Aorta (tissue), 5 donors: ENCODE results near the gene BCORL1. TPM values are rescaled to one million over a fixed set of nuclear protein-coding genes. Genes with fewer than 3 reads are reported as not detected.

Experiments
- ATAC-seq: fragments of 200-7000 bp; cut with Tn5 transposase; one replicate; pipeline ENCODE4 v1.9.1; 2022; ENCODE audit warnings: moderate library complexity; ENCODE audit not compliant: low FRiP score
- DNase-seq, 2 donors: peaks; one replicate each; pipeline ENCODE4 v3.0.0-alpha.2; 2020
- H3K27ac ChIP-seq, 2 donors: one replicate each; pipeline ENCODE4 v1.5.1; 2013; ENCODE audit warnings: low read length in 2 of 2, mild to moderate bottlenecking in 2 of 2, moderate library complexity in 2 of 2, control low read depth in 1 of 2, inconsistent platforms in 1 of 2, low read depth in 1 of 2
- H3K27me3 ChIP-seq, 2 donors: one replicate each; pipeline ENCODE4 v1.6.1; 2013; ENCODE audit warnings: control low read depth in 1 of 2, low read length in 1 of 2, mild to moderate bottlenecking in 1 of 2, moderate library complexity in 1 of 2; ENCODE audit not compliant: insufficient read depth in 2 of 2, control insufficient read depth in 1 of 2
- H3K36me3 ChIP-seq, 2 donors: one replicate each; pipeline ENCODE4 v1.6.1; 2013; ENCODE audit warnings: control low read depth in 1 of 2, low read length in 1 of 2, mild to moderate bottlenecking in 1 of 2; ENCODE audit not compliant: insufficient read depth in 2 of 2, control insufficient read depth in 1 of 2
- H3K4me1 ChIP-seq, 2 donors: one replicate each; pipeline ENCODE4 v1.6.1; 2013; ENCODE audit warnings: low read length in 2 of 2, control low read depth in 1 of 2, mild to moderate bottlenecking in 1 of 2, moderate library complexity in 1 of 2; ENCODE audit not compliant: insufficient read depth in 2 of 2, control insufficient read depth in 1 of 2
- H3K4me3 ChIP-seq, 2 donors: one replicate each; pipeline ENCODE4 v1.5.1; 2013; ENCODE audit warnings: low read length in 2 of 2, control low read depth in 1 of 2, mild to moderate bottlenecking in 1 of 2
- H3K9me3 ChIP-seq: one replicate; pipeline ENCODE4 v1.6.1; 2013; ENCODE audit warnings: mild to moderate bottlenecking, low read length; ENCODE audit not compliant: control insufficient read depth
- WGBS, 2 donors: extraction: QIAGEN DNeasy Blood & Tissue Kit; methylation state at CpG; one replicate each; pipeline ENCODE4 v1.1.7; 2013; 5-methylcytosine and 5-hydroxymethylcytosine counted together
- intact Hi-C, 2 donors: fragments of 100-400 bp; cut with DNase I; formaldehyde crosslinking; loops; one replicate each; pipeline versions ENCODE4 v1.14.2 to v1.15.0; 2022
- polyA plus RNA-seq, 2 donors: library from polyadenylated mRNA; stranded (reverse); fragments of 200-250 nt; gene quantifications; one replicate each; pipeline ENCODE4 v1.2.3, GENCODE V29; 2013
- total RNA-seq, 2 donors: library from RNA; stranded (reverse); fragmentation: NEBNext Ultra II Directional; extraction: Animal tissue kit (Norgen Biotek cat#: 25700); gene quantifications; one replicate each; pipeline ENCODE4 v1.2.1, GENCODE V29; 2021
- donor health status: healthy with polysubstance abuse.
- donor health status: Bipolar disorder and iron deficiency.
- donor health status: DM: no; HTN: no; CAD: no.
- donor health status: DM: no; HTN: no; CAD: no.
- donor health status: DM: yes; HTN: yes; CAD: no.

The BCORL1 gene
- total and polyA plus RNA-seq, 4 donors: 2.6 to 26.9 (median 13.2) TPM

DNA sequence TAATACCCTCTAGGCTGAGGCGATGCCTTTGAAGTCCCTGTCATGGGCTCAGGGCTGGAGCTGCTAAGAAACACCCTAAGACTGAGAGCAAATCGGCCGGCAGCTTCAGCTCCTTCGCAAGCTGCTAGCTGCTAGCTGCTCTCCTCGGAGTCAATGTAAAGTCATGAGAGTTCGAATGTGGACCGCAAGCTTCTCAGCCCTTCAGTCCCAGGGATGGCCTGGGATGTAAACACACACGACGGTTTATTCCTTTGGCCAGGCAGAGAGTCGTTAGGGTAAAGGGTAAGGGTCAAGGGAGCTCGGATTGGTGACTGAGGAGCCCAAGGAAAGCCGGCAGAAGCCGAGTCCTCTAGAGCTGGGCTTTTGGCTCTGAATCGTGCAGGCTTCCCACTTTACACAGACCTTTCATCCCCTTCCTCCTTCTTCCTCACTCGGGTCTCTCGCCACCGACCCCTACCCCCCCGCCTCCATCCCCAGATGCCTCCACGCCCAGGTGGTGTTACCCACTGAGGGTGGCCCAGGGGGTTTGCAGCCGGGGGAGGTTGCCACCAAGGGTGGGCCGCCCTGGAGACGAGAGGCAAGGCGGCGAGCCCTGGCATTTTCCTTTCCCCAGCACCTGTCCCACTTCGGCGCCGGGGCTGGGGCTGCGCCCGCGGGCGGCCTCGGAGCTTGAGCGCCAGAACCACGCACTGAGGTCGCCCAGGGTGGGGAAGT is 3.1 kb upstream of the BCORL1 start:
- H3K36me3 ChIP-seq: no peaks in the 10 kb centered on the region
- no peaks in the 10 kb centered on the region for H3K9me3 ChIP-seq
- DNase-seq (no peak), ATAC-seq (no peak)
- peak overlapping the region; percentile 24 to 91 for H3K4me3 ChIP-seq
- WGBS, 2 donors: 7 to 44% methylated on average over 32 to 35 of the region's 35 CpGs
- intact Hi-C loops: no loop called here
- peak overlapping the region in 1 of 2 donors; percentile 45 for H3K27ac ChIP-seq
- no peaks in the 10 kb centered on the region for H3K4me1 ChIP-seq
- no peaks in the 10 kb centered on the region for H3K27me3 ChIP-seq

DNA sequence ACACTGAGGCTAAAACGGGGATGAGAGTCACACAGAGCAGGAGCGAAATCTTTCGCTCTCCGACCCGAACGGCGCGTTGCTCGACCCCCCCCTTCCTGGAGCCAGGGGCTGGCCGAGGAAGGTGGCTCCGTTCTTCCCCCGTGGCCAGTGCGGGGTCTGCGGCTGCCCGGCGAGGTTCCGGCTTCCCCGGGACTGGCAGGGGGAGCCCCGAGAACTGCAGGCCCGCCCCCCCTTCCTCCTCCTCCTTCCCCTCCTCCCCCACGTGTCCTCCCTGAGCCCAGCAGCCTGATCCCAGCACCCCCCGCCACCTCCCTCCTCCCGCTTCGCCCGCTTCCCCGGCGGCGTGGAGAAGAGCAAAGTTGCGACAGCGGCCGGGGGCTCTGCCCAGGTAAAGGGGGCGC is 2.4 kb upstream of the BCORL1 start:
- Histone ChIP-seq H3K9me3 (no peaks in the 10 kb centered on the region), H3K27ac (peak overlapping the region in 1 of 2 donors; percentile 30), H3K27me3 (no peaks in the 10 kb centered on the region), H3K4me1 (no peaks in the 10 kb centered on the region), H3K36me3 (no peaks in the 10 kb centered on the region), H3K4me3 (peak overlapping the region; percentile 24 to 91)
- ATAC-seq: no peak
- intact Hi-C loops: loop anchor here in 1 of 2 donors (5.0 kb wide), 1 partner anchor 48 kb away; no protein-coding TSS in a partner anchor
- 1 to 50% methylated on average over 13 to 31 of the region's 32 CpGs for WGBS, 2 donors
- DNase-seq: peak in 1 of 2 donors; percentile 54

DNA sequence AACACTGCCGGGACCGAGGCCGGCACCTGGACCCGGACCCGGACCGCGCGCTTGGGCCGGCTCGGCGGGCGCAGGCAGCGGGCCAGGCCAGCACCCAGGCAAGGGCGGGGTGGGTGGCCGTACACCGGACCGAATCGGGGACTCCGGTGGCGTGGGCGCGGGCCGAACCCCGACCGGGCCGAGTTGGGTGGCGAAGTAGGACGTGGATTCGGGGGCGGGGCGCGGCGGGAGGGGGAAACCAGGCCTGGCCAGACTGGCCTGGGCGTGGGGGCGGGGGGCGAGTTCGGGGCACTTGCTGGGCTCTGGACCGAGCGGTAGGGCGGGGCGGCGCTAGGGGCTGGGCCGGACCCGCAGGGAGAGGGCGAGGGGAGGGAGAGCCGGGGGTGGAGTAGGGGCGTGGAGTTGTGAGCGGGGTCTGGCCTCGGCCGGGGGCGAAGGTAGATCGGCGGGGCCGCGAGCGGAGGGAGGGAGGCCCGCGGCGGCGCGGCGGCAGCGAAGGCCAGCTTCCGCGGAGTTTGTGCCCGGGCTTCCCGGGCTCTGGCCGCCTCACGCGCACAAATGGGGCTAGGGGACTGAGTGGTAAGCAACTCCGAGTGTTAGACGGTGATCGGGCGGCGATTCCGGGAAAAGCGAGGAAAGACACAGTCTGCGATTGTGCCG is 1.8 kb upstream of the BCORL1 start:
- no peaks in the 10 kb centered on the region for H3K27me3 ChIP-seq
- DNase-seq: peak; percentile 74 to 85
- no peaks in the 10 kb centered on the region for H3K9me3 ChIP-seq
- peak overlapping the region; percentile 24 to 91 for H3K4me3 ChIP-seq
- WGBS, 2 donors: 1 to 38% methylated on average over 75 to 79 of the region's 79 CpGs
- ATAC-seq: peak; percentile 68
- no peak overlapping the region for H3K27ac ChIP-seq
- H3K36me3 ChIP-seq: no peaks in the 10 kb centered on the region
- no peaks in the 10 kb centered on the region for H3K4me1 ChIP-seq
- intact Hi-C loops: loop anchor here in 1 of 2 donors (5.0 kb wide), 1 partner anchor 48 kb away; no protein-coding TSS in a partner anchor

DNA sequence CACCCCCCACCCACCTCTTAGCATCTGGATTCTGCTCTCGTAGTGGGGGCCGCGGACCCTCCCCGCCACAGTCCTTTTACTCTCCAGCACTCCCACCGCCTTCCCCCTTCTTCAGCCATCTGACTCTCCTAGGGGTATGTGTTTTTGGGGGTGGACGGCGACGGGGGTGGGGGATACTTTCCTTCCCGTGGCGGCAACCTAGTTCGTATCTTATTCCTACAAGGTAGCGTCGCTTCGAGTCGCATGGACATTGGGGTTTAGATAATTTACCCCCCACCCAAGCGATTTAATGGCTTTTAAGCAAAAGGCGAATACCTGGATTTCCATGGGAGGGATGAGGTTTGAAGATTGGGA is 1.3 kb upstream of the BCORL1 start:
- Histone ChIP-seq H3K4me1 (no peaks in the 10 kb centered on the region), H3K4me3 (peak overlapping the region; percentile 24 to 91), H3K36me3 (no peaks in the 10 kb centered on the region), H3K9me3 (no peaks in the 10 kb centered on the region), H3K27ac (no peak overlapping the region), H3K27me3 (no peaks in the 10 kb centered on the region)
- WGBS, 2 donors: 1 to 33% methylated on average over 17 of the region's 17 CpGs
- no peak for DNase-seq
- no peak for ATAC-seq
- intact Hi-C loops: loop anchor here in 1 of 2 donors (5.0 kb wide), 1 partner anchor 49 kb away; no protein-coding TSS in a partner anchor

DNA sequence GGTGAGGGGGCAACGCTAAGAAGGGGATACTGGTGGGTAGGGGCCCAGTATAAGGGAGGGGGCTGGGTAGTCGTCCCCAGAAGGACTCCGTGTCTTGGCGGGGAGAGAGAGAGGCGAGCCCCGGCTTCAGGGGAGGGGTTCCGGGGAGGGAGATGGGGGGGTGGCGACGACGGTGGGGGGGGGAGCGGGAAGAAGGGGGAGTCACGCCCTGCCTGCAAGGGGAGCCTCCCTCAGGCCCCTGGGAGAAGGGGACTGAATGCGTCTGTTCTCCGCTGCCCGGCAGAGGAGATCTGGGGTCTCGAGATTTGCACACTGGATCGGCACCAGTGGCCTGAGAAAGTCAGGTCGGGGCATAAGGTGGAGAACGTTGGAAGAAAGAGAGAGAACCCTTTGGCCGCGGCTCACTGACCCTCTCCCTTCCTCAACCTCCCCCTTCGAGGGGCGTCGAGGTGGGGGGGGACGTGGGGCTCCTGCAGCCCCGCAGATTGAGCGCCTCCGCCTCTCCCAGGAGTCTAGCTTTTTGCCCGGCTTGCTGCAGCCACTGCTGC is 609 bp upstream of the BCORL1 start:
- WGBS, 2 donors: 0 to 34% methylated on average over 23 to 27 of the region's 29 CpGs
- no peak for DNase-seq
- no peaks in the 10 kb centered on the region for H3K9me3 ChIP-seq
- H3K4me3 ChIP-seq: peak overlapping the region; percentile 24 to 82
- H3K27ac ChIP-seq: no peak overlapping the region
- intact Hi-C loops: loop anchor here (1.0 to 5.0 kb wide), 2 partner anchors 50 kb away; no protein-coding TSS in a partner anchor
- no peaks in the 10 kb centered on the region for H3K4me1 ChIP-seq
- no peaks in the 10 kb centered on the region for H3K27me3 ChIP-seq
- ATAC-seq: no peak
- H3K36me3 ChIP-seq: no peaks in the 10 kb centered on the region

DNA sequence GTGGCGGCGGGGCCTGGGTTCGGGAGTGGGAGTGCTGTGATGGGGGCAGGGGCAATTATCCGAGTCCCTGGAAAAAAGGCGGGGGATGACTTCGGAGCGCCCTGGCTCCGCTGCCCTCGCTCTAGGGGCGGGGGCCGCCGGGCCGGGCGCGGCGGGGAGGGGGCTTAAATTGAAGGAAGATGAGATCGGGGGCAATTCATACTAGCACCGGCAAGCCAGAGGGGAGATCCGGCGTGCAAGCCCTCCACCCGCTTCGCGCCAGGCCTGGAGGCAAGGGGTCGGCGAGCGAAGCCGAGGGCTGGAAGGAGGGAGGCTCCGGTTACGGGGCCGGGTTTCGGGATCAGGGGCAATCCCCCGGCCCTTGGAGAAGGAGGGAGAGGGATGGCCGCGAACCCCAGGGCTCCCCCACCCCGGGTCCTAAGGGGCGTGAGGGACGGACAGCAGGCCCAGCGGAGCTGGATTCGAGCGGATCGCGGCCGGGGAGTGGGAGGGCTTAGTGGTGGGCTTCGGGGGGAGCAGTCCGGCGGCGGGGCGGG is 1.2 kb downstream of the BCORL1 start:
- intact Hi-C loops: loop anchor here in 1 of 2 donors (5.0 kb wide), 1 partner anchor 51 kb away; no protein-coding TSS in a partner anchor
- Histone ChIP-seq H3K27me3 (no peaks in the 10 kb centered on the region), H3K9me3 (no peaks in the 10 kb centered on the region), H3K4me1 (no peaks in the 10 kb centered on the region), H3K27ac (no peak overlapping the region), H3K36me3 (no peaks in the 10 kb centered on the region), H3K4me3 (no peak overlapping the region)
- DNase-seq (peak; percentile 48 to 78), ATAC-seq (no peak)
- 1 to 39% methylated on average over 34 to 43 of the region's 48 CpGs for WGBS, 2 donors

DNA sequence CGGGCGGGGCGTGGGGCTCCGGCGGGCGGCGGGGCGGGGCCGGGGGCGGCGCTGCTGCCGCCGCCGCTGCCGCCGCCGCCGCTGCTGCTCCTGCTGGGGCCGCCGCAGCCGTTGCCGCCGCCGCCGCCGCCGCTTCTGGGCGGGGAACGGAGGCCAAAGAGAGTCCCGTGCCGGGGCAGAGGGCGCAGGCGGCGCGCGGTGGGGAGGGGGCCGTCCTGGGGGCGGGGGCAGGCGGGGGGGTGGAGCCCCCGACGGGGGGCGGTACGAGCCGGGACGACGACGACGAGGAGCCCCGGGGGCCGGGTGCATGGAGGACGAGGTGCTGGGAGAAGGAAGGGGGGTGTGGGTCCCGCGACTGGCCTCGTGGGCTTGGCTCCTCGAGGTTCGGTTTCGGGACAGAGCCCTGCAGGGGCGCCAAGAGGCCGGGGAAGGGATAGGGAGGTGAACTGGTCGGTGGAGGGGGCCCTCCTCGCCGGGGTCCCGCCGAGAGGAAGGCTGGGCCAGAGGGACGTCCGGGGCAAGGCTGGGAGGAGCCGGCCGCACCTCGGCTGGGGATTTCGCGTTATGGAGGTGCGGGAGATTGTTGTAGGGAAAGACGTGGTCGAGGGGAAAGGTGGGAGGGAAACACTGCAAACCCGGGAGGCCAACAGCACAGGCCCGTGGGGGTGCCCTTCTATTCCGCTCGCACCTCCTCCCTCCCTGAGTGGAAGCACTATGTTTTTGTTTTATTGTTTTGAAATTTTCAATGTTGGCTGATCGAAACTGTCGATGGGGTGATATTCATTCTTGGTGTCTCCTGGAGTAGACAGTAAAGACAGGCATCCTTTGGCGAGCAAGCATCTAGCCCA is 1.9 kb downstream of the BCORL1 start:
- Histone ChIP-seq H3K4me1 (no peaks in the 10 kb centered on the region), H3K4me3 (no peak overlapping the region), H3K36me3 (no peaks in the 10 kb centered on the region), H3K9me3 (no peaks in the 10 kb centered on the region), H3K27me3 (no peaks in the 10 kb centered on the region), H3K27ac (no peak overlapping the region)
- DNase-seq (peak; percentile 58 to 80), ATAC-seq (no peak)
- intact Hi-C loops: loop anchor here in 1 of 2 donors (5.0 kb wide), 1 partner anchor 52 kb away; no protein-coding TSS in a partner anchor
- WGBS, 2 donors: 2 to 31% methylated on average over 67 to 75 of the region's 81 CpGs

DNA sequence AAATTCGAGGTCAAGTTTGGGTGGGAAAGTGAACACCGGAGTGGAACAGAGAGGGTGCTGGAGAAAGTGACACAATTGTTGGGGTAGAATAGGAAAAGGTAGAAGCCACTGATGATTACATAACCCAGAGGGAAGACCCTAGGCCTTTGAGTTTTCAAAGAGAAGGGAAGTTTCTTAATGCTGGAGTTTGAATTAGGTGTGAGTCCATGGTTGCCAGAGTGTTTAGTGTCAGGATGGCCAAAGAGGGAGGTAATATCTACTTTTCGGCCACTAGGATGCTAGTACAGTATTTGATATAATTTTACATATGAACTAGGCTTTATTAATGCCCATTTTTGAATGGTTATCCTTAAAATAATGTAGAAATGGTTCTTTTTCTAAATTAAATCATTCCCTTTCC is 5.4 kb downstream of the BCORL1 start:
- Histone ChIP-seq H3K36me3 (no peaks in the 10 kb centered on the region), H3K4me3 (no peak overlapping the region), H3K4me1 (peaks cover 0 to 2% of the 10 kb centered on the region in 2 donors), H3K27ac (peak overlapping the region in 1 of 2 donors; percentile 24), H3K27me3 (no peaks in the 10 kb centered on the region), H3K9me3 (no peaks in the 10 kb centered on the region)
- ATAC-seq (no peak), DNase-seq (no peak)
- 34 to 47% methylated on average over 3 of the region's 3 CpGs for WGBS, 2 donors
- intact Hi-C loops: no loop called here
